ENCODE data around the gene EGFL7. TPM values are rescaled to one million over a fixed set of nuclear protein-coding genes. Genes with fewer than 3 reads are reported as not detected.
A peak's percentile ranks its signal among the peaks of the same experiment; 100 is the strongest.

The EGFL7 gene
- total RNA-seq, 1 experiment from 2014 or later: 54.6 TPM

- ChIA-PET POLR2A (no interaction called here), CTCF (interaction anchor here (0.5 to 3.6 kb wide), 18 partner anchors 11 to 234 kb away, joined by 3 to 21 read pairs (median 4); partner anchors contain the start of genes ENTR1 and PMPCA)
- Mint-ChIP-seq H3K4me3 (no peak overlapping the region), H3K9me3 (no peaks in the 10 kb centered on the region), H3K27me3 (ENCODE audit: low read depth) (0 out of 2 replicates have a peak, but pooled peaks cover 6% of the 10 kb centered on the region), H3K27ac (no peak overlapping the region), H3K4me1 (no peaks in the 10 kb centered on the region), H3K36me3 (no peaks in the 10 kb centered on the region)
- DNase-seq (ENCODE audit: low spot score): peak; percentile 82
- TF ChIP-seq PRDM15 (CRISPR knock-in tag; IDR thresholded peaks at IDR 0.05) (0 out of 2 replicates have a peak, but pooled peaks have one; percentile 16), CBFB (CRISPR knock-in tag; IDR thresholded peaks at IDR 0.05; ENCODE audit: low read depth) (no peak), HMGXB4 (CRISPR knock-in tag; IDR thresholded peaks at IDR 0.05) (no peak), FOXP1 (CRISPR knock-in tag; IDR thresholded peaks at IDR 0.05; ENCODE audit: borderline replicate concordance) (peak; percentile 55; the same call in 1 of the 2 replicates), CTCF (IDR thresholded peaks at IDR 0.05) (peak; percentile 81), ZBTB43 (CRISPR knock-in tag; IDR thresholded peaks at IDR 0.05) (no peak), USF1 (CRISPR knock-in tag; IDR thresholded peaks at IDR 0.05) (no peak), RORB (CRISPR knock-in tag; IDR thresholded peaks at IDR 0.05) (no peak), SP1 (CRISPR knock-in tag; conservative IDR thresholded peaks at IDR 0.05) (0 out of 2 replicates have a peak, but pooled peaks have one; percentile 17), JUN (CRISPR knock-in tag; IDR thresholded peaks at IDR 0.05) (no peak), MYBL2 (CRISPR knock-in tag; IDR thresholded peaks at IDR 0.05) (no peak), JAZF1 (CRISPR knock-in tag; IDR thresholded peaks at IDR 0.05) (no peak), ATF6 (CRISPR knock-in tag; IDR thresholded peaks at IDR 0.05) (no peak), STAT6 (CRISPR knock-in tag; conservative IDR thresholded peaks at IDR 0.05; ENCODE audit: low read depth) (no peak), GABPB1 (CRISPR knock-in tag; IDR thresholded peaks at IDR 0.05) (0 out of 2 replicates have a peak, but pooled peaks have one; percentile 9), TEAD1 (CRISPR knock-in tag; IDR thresholded peaks at IDR 0.05) (0 out of 2 replicates have a peak, but pooled peaks have one; percentile 14), ZNF416 (CRISPR knock-in tag; IDR thresholded peaks at IDR 0.05) (no peak), IRF1 (CRISPR knock-in tag; IDR thresholded peaks at IDR 0.05) (no peak)
- peak; percentile 87 for ATAC-seq
Observed at GRCh38 chr9:136644593-136645351, 17.9 kb upstream of the EGFL7 start.
